Activated naive CD8-positive, alpha-beta T cell treated with anti-CD3 and anti-CD28 coated beads, Interleukin-2, amount 10 ng/mL, durations not matched to agents 7 days and 5 days (primary cell): Measurements from ENCODE around the gene APCDD1L. TPM values are rescaled to one million over a fixed set of nuclear protein-coding genes. Genes with fewer than 3 reads are reported as not detected.

ENCODE experiments used
- ATAC-seq: fragments of 150-1000 bp; cut with Tn5 transposase; one replicate; pipeline ENCODE4 v1.10.0; 2021; ENCODE audit warnings: low read depth, moderate library complexity
- POLR2A ChIA-PET: fragments of 350-600 bp; sonication (Branson Sonifier 250); formaldehyde crosslinking; loops from one replicate; lab custom pipeline; 2021; ENCODE audit warnings: antibody characterized with exemption; lab: Charles Lee
- DNase-seq: peaks from one replicate; pipeline ENCODE4 v3.0.0; 2021
- H3K27ac Mint-ChIP-seq: one replicate; pipeline ENCODE4 v1.8.0; 2022; ENCODE audit warnings: mild to moderate bottlenecking, mixed read lengths
- H3K27me3 Mint-ChIP-seq: one replicate; pipeline ENCODE4 v1.8.0; 2022; ENCODE audit warnings: mild to moderate bottlenecking, moderate library complexity, mixed read lengths
- H3K36me3 Mint-ChIP-seq: one replicate; pipeline ENCODE4 v1.8.0; 2021; ENCODE audit warnings: mild to moderate bottlenecking, mixed read lengths
- H3K4me1 Mint-ChIP-seq: one replicate; pipeline ENCODE4 v1.8.0; 2021; ENCODE audit warnings: mixed read lengths
- H3K4me3 Mint-ChIP-seq: one replicate; pipeline ENCODE4 v1.8.0; 2022; ENCODE audit warnings: mild to moderate bottlenecking, moderate library complexity, mixed read lengths
- H3K9me3 Mint-ChIP-seq: one replicate; pipeline ENCODE4 v1.8.0; 2021; ENCODE audit warnings: mixed read lengths
- total RNA-seq, 2 experiments: library from RNA; stranded (reverse); gene quantifications; one replicate each; pipeline ENCODE4 v1.2.3, GENCODE V29; 2021

The APCDD1L gene
- total RNA-seq, 2 experiments from 2014 or later = not detected

DNA sequence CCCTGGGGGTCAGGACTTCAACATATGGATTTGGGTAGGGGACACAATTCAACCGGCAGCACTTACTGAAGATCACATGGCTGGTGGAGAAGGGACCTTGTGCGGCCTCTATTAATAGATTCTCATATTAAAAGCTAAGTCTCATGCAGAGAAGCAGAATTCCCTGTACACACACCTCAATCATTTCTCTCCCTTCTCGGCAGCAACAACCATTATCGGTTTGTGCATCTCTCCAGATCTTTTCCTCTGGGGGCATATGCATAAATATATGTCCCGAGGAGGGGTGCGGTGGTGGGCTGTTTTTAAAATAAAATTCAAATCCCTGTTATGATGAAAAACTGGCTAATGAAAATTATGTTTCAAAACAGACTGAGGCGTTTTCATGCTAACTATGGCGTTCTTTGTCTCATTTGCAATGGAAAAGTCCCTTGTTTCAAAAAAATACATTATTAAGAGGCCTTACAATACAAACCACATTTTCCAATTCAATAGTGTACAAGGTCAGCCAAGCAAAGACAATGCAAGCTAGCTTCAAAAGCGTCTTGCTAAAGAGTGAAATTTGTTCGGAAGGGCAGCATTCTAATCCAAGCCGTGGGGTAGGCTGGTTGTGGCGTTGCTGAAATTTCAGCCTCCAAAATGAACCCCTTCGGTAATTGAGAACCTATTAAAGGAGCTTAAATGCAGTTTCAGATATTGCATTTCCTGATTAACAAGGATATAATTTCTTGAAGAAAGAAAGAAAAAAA, 17.3 kb downstream of the APCDD1L start:
- no peak for ATAC-seq
- H3K9me3 Mint-ChIP-seq = peaks cover 1% of the 10 kb centered on the region
- no peak overlapping the region for H3K4me3 Mint-ChIP-seq
- no peak overlapping the region for H3K27ac Mint-ChIP-seq
- no peaks in the 10 kb centered on the region for H3K4me1 Mint-ChIP-seq
- H3K36me3 Mint-ChIP-seq = no peaks in the 10 kb centered on the region
- POLR2A ChIA-PET = no interaction called here
- no peaks in the 10 kb centered on the region for H3K27me3 Mint-ChIP-seq
- DNase-seq = no peak

DNA sequence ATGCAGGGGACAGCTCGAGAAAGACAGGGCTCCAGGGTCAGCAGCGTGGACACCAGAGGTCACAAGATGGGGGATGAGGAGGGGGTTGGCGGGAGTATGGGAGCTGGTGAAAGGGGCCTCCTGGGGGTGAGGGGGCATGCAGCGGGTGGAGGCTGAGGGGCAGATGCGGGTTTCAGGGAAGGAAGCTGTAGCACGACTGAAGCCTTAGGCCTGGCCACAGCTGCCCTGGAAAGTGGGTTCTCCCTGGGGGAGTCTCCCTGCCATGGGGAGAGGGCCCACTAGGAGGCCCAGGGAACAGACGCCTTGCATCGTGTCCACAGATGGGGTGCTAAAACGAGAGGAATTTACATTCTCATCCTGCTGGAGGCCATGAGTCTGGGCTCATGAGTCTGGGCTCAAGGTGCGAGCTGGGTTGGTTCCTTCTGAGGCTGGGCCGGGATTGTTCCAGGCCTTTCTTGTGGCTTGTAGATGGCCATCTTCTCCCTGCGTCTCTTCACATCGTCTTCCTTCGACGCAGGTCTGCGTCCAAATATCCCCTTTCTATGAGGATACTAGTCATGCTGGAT, 18.0 kb downstream of the APCDD1L start:
- no peaks in the 10 kb centered on the region for H3K36me3 Mint-ChIP-seq
- no peak overlapping the region for H3K27ac Mint-ChIP-seq
- H3K27me3 Mint-ChIP-seq = no peaks in the 10 kb centered on the region
- H3K4me1 Mint-ChIP-seq = no peaks in the 10 kb centered on the region
- no peak for DNase-seq
- no peak overlapping the region for H3K4me3 Mint-ChIP-seq
- no peak for ATAC-seq
- POLR2A ChIA-PET = no interaction called here
- peaks cover 1% of the 10 kb centered on the region for H3K9me3 Mint-ChIP-seq

DNA sequence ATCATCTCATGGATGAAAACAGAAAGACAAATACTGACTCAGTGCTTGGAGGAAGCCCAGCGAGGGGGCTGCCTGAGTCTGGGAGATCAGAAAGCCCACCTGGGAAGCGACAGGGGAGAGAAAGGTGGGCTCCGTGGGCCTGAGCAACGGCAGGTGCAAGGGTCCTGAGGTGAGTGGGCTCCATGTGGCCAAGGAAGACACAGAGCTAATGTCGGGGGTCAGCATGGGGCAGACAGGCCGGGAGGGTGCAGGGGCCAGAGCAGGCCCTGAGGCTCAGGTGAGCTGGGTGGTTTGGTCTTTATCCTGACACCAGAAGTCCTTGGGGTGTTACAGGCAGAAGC, 18.8 kb downstream of the APCDD1L start:
- no peaks in the 10 kb centered on the region for H3K9me3 Mint-ChIP-seq
- POLR2A ChIA-PET = no interaction called here
- H3K4me1 Mint-ChIP-seq = no peaks in the 10 kb centered on the region
- DNase-seq (no peak), ATAC-seq (no peak)
- H3K27ac Mint-ChIP-seq = no peak overlapping the region
- peaks cover 3% of the 10 kb centered on the region for H3K27me3 Mint-ChIP-seq
- no peak overlapping the region for H3K4me3 Mint-ChIP-seq
- no peaks in the 10 kb centered on the region for H3K36me3 Mint-ChIP-seq

DNA sequence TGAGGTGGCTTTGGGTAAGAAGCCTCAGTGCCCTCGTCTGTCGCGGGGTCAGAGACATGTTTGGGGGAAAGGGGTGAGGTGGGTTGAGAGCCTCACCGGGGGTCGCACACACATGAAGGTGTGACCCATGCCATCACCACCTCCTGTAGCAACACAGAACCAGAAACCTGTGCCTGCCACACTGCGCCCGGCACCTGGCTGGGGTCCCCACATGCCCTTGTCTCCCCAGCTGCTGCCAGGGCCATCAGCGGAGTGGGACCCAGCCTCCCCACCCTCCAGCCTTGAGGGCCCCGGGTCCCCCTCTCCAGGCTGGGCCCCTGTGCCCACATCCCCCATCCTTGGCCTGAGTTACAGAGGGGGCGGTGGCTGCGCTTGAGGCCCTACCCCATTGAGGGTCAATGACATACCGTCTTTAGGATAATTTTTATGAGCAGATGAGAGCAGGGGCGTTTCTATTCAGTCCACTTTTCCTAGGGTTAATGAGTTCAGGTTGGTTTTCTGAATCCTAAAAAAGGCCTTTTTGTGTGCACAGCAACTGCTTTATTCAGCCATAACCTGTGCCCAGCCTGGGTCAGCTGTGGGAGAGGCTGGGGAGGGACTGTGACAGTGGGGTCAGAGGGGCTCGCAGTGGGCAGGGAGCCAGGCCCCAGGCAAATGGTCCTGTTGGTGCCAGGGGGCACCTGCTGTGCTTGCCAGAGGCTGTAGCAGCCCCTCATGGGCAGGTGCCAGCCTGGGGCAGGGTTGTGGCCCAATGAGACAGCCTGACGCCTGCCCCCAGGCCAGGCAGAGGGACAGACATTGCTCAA, 19.4 kb downstream of the APCDD1L start:
- DNase-seq = no peak
- Mint-ChIP-seq H3K27me3 (peaks cover 7% of the 10 kb centered on the region), H3K27ac (no peak overlapping the region), H3K4me3 (no peak overlapping the region), H3K4me1 (no peaks in the 10 kb centered on the region), H3K36me3 (no peaks in the 10 kb centered on the region), H3K9me3 (no peaks in the 10 kb centered on the region)
- no peak for ATAC-seq
- POLR2A ChIA-PET = no interaction called here

DNA sequence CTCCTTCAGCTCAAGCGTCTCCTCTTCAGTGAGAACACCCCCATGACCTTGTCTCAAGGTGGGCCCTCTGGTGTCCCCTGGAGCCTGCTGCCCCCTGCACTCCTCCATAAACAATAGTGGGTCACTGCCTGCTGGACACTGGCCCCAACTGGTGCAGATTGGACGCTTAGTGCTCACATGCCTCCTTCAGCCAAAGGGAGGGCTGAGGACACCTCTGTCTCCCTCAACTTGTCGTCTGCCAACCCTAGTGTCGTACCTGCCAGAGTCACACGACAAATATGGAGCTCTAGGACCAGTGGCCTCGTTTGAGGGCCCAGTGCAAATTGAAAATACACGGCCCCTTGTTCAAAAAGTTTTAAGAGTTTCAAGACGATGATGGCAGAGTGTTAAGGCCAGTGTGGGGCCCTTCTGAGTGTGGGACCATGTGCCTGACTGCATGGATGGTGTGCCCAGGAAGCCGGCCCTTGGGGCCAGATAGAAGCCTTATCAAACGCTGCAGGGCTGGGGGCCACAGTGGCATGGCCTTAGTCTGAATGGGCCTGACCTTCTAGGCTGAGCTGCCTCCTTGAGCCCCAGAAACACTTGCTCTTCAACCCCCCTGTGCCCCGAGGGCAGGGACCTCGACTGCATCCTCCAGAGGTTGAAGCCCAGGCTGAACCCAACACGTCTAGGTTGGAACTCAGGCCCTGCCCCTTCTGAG, 20.1 kb downstream of the APCDD1L start:
- Mint-ChIP-seq H3K4me1 (no peaks in the 10 kb centered on the region), H3K36me3 (no peaks in the 10 kb centered on the region), H3K9me3 (peaks cover 6% of the 10 kb centered on the region), H3K27ac (no peak overlapping the region), H3K27me3 (peaks cover 9% of the 10 kb centered on the region), H3K4me3 (no peak overlapping the region)
- no peak for ATAC-seq
- DNase-seq = no peak
- POLR2A ChIA-PET = no interaction called here

DNA sequence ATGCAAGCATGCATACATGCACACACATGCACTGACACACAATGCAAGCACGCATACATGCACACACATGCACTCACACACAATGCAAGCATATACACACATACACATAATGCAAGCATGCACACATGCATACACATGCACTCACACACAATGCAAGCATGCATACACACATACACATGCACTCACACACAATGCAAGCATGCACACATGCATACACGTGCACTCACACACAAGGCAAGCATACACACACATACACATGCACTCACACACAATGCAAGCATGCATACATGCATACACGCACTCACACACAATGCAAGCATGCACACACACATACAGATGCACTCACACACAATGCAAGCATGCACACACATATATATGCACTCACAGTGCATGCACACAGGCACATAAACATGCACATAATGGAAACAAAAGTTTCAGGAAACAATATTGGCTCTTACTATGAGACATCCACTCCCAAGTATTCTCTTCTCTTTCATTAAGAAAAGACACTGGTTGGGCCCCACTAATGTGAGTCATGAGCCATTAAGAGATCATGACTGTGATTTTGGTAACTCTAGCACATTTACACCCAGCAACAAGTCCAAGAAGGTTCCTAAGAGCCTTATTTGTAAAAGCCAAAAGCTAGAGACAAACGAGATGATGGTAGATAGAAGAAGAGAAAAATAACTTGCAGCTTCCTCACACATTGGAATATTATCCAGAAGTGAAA, 22.2 kb downstream of the APCDD1L start:
- H3K9me3 Mint-ChIP-seq = peaks cover 14% of the 10 kb centered on the region
- H3K4me1 Mint-ChIP-seq = no peaks in the 10 kb centered on the region
- POLR2A ChIA-PET = no interaction called here
- peaks cover 13% of the 10 kb centered on the region for H3K27me3 Mint-ChIP-seq
- DNase-seq = no peak
- H3K36me3 Mint-ChIP-seq = no peaks in the 10 kb centered on the region
- H3K27ac Mint-ChIP-seq = no peak overlapping the region
- no peak for ATAC-seq
- H3K4me3 Mint-ChIP-seq = no peak overlapping the region

DNA sequence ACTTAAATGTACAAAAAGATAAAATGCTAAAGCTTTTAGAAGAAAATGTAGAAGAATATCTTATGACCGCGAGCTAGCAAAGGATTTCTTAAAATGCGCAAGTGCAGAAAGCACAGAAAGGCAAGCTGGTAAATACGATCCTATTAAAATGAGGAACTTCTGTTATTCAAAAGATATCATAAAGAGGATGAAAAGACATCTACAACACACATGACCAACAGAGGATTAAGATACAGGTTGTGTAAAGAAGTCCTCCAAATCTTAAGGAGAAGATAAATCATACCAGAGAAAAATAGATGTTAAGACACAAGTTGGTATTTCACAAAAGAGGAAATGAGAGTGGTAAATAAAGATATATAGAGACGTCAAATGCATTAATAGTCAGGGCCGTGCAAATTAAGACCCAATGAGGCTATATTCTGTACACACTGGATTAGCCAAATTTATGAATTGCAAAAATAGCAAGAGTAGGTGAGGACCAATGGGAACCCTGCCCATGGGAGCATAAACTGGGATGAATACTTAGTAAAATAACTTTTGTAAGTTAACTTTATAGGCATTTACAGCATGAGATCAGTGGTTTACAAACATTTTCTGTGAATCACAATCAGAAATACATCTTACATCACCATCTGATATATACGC, 23.0 kb downstream of the APCDD1L start:
- H3K4me3 Mint-ChIP-seq = no peak overlapping the region
- ATAC-seq (no peak), DNase-seq (no peak)
- peaks cover 14% of the 10 kb centered on the region for H3K9me3 Mint-ChIP-seq
- no peaks in the 10 kb centered on the region for H3K36me3 Mint-ChIP-seq
- H3K4me1 Mint-ChIP-seq = no peaks in the 10 kb centered on the region
- H3K27ac Mint-ChIP-seq = no peak overlapping the region
- POLR2A ChIA-PET = no interaction called here
- peaks cover 13% of the 10 kb centered on the region for H3K27me3 Mint-ChIP-seq

DNA sequence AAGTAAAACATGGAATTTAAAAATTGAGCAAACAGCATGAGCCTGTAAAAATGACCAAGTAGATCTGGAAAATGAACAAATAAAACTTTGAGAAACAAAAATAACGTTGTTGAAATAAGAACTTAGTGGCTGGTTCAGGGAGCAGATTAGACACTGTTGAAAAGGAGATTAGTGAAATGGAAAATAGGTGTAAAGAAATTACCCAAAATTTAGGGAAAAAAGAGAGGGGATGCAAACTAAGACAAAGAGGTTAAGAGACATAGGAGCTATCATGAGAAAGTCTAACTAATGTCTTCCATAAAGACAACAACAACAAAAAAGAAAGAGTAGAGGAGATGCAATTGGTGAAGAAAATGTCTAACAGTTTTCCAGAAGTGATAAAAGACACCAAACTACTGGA, 29.0 kb downstream of the APCDD1L start:
- Mint-ChIP-seq H3K27ac (no peak overlapping the region), H3K4me1 (peaks cover 2% of the 10 kb centered on the region), H3K9me3 (peaks cover 19% of the 10 kb centered on the region), H3K27me3 (peaks cover 21% of the 10 kb centered on the region), H3K4me3 (no peak overlapping the region), H3K36me3 (no peaks in the 10 kb centered on the region)
- POLR2A ChIA-PET = no interaction called here
- no peak for ATAC-seq
- no peak for DNase-seq

DNA sequence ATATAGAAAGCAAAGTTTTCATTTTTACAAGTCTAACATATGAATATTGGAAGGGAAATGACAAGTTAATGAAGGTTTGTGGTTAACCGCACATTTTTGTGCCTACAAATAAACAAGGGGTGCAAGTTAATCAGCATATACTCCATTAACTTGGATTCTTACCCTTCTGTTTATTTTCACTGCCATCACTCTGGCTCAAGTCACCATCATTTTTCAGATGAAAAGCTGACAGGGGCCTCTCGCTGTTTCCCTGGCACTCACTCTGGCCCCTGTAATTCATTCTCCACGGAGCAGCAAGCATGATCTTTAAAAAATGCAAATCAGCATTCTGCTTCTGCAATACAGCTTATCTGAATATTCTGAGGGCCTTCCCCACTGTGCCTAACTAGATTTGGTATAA, 29.8 kb downstream of the APCDD1L start:
- POLR2A ChIA-PET = no interaction called here
- H3K36me3 Mint-ChIP-seq = no peaks in the 10 kb centered on the region
- no peak overlapping the region for H3K27ac Mint-ChIP-seq
- ATAC-seq (no peak), DNase-seq (no peak)
- H3K4me3 Mint-ChIP-seq = no peak overlapping the region
- peaks cover 18% of the 10 kb centered on the region for H3K27me3 Mint-ChIP-seq
- peaks cover 2% of the 10 kb centered on the region for H3K4me1 Mint-ChIP-seq
- peaks cover 16% of the 10 kb centered on the region for H3K9me3 Mint-ChIP-seq

DNA sequence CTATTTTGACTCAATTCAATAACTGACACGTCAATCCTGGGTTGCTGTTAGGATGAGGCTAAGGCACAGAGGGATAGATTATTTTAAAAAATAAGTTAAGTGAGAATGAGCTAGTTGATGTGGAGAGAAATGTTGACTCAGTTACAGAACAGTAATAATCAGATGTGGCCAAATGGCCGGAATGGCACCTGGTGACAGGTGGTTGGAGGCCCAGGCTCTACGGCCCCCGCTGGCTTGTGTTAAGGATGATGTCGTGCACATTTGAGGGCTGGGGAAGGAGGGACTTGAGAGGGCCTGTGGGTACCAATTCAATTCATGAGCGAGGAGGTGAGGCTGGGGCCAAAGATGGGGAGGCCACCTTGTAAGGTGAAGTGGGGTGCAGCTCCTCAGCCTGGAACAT, 31.7 kb downstream of the APCDD1L start:
- ATAC-seq (no peak), DNase-seq (no peak)
- no peaks in the 10 kb centered on the region for H3K36me3 Mint-ChIP-seq
- POLR2A ChIA-PET = no interaction called here
- no peak overlapping the region for H3K4me3 Mint-ChIP-seq
- H3K27me3 Mint-ChIP-seq = peaks cover 12% of the 10 kb centered on the region
- peaks cover 7% of the 10 kb centered on the region for H3K9me3 Mint-ChIP-seq
- no peak overlapping the region for H3K27ac Mint-ChIP-seq
- H3K4me1 Mint-ChIP-seq = peaks cover 2% of the 10 kb centered on the region

DNA sequence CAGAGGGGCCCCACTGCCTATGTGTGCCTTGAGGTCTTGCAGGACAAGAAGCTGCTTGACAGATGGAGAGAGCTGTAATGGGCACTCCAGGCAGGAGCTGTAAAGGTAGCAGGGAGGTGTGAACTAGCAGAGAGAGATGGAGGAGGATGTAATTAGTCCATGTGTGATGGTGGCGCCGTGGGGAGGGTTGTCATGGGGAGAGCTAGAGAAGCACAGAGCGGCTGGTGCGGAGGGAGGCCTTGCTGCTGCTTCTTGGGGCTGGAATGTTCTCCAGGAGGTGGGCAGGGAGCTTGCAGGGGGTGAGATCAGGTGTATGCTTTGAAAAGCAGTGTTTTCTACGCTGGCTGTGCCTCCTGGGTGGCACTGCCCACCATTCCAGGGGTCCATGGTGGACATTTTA, 32.1 kb downstream of the APCDD1L start:
- no peak overlapping the region for H3K27ac Mint-ChIP-seq
- no peaks in the 10 kb centered on the region for H3K36me3 Mint-ChIP-seq
- H3K27me3 Mint-ChIP-seq = peaks cover 14% of the 10 kb centered on the region
- peaks cover 7% of the 10 kb centered on the region for H3K9me3 Mint-ChIP-seq
- no peak for DNase-seq
- H3K4me1 Mint-ChIP-seq = peaks cover 2% of the 10 kb centered on the region
- no peak overlapping the region for H3K4me3 Mint-ChIP-seq
- POLR2A ChIA-PET = no interaction called here
- no peak for ATAC-seq

DNA sequence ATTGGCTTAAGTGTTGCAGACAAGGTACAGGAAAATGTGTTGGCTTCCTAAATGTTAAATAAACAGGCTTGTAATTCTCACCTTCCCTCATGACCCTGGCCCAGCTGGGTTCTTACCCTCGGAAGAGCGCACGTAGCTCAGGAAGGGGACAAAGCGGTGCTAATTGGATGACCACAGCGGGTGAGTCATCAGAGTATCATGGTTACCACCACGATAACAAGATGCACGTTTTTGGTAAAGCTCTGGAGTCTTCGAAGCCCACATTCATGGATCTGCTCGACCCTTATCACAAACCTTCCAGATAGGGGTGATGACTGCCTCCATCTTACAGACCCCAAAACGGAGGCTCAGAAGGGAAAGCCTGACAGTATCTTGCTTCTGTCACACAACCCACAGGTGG, 32.8 kb downstream of the APCDD1L start:
- Mint-ChIP-seq H3K4me3 (no peak overlapping the region), H3K9me3 (peaks cover 7% of the 10 kb centered on the region), H3K36me3 (no peaks in the 10 kb centered on the region), H3K27ac (no peak overlapping the region), H3K27me3 (peaks cover 14% of the 10 kb centered on the region), H3K4me1 (peaks cover 2% of the 10 kb centered on the region)
- no peak for ATAC-seq
- POLR2A ChIA-PET = no interaction called here
- DNase-seq = no peak
